Esophagus (tissue), 2 donors: ENCODE measurements around the gene FSIP1. TPM values are rescaled to one million over a fixed set of nuclear protein-coding genes. Genes with fewer than 3 reads are reported as not detected.

Experiments
- H3K27ac ChIP-seq, 2 donors: one replicate each; pipeline ENCODE4 v1.5.1; 2013; ENCODE audit warnings: low read depth in 2 of 2, mild to moderate bottlenecking in 2 of 2, inconsistent platforms in 1 of 2, low read length in 1 of 2, moderate library complexity in 1 of 2
- H3K27me3 ChIP-seq, 2 donors: one replicate each; pipeline ENCODE4 v1.6.1; 2013; ENCODE audit warnings: low read length in 2 of 2, control low read depth in 1 of 2, mild to moderate bottlenecking in 1 of 2; ENCODE audit not compliant: insufficient read depth in 2 of 2, control insufficient read depth in 1 of 2
- H3K36me3 ChIP-seq, 2 donors: one replicate each; pipeline ENCODE4 v1.6.1; 2013; ENCODE audit warnings: low read length in 1 of 2; ENCODE audit not compliant: control insufficient read depth in 2 of 2, insufficient read depth in 2 of 2
- H3K4me1 ChIP-seq, 2 donors: one replicate each; pipeline ENCODE4 v1.6.1; 2013; ENCODE audit warnings: low read length in 1 of 2; ENCODE audit not compliant: control insufficient read depth in 2 of 2, insufficient read depth in 2 of 2
- H3K4me3 ChIP-seq, 2 donors: one replicate each; pipeline ENCODE4 v1.5.1; 2013; ENCODE audit warnings: low read length in 2 of 2, mild to moderate bottlenecking in 2 of 2, low read depth in 1 of 2, moderate library complexity in 1 of 2
- H3K9me3 ChIP-seq, 2 donors: one replicate each; pipeline ENCODE4 v1.6.1; 2013; ENCODE audit warnings: mild to moderate bottlenecking in 2 of 2, low read depth in 1 of 2, low read length in 1 of 2, moderate library complexity in 1 of 2; ENCODE audit not compliant: control insufficient read depth in 2 of 2, insufficient read depth in 1 of 2
- WGBS, 2 donors: extraction: QIAGEN DNeasy Blood & Tissue Kit; methylation state at CpG; one replicate each; pipeline ENCODE4 v1.1.7; 2013; 5-methylcytosine and 5-hydroxymethylcytosine counted together
- polyA plus RNA-seq, 2 donors: library from polyadenylated mRNA; stranded (reverse); fragments of 200-250 nt; gene quantifications; one replicate each; pipeline ENCODE4 v1.2.3, GENCODE V29; 2013
- donor health status: healthy with polysubstance abuse.
- donor health status: Bipolar disorder and iron deficiency.

Gene FSIP1
- polyA plus RNA-seq, 2 donors, result 0.21 to 0.29 TPM

DNA sequence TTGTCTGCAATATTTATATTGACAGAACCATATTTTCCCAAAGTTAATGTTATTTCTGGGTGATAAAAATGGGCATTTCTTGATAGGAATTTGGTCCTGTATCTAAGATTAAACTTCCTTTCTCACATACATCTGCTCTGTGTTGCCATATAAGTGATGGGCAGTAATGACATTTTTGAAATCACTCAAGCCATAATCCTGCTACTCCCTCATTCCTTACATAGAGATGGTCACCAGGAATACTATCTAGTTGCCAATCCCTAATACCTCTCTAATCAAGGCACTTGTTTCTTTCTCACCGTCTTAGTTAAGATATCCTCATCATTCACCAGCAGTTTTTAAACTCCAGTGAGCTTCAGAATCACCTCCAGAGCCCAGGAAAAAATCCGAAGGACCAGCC is 68.4 kb downstream of the FSIP1 start:
- WGBS, 2 donors, result 84 to 88% methylated on average over 2 of the region's 2 CpGs

DNA sequence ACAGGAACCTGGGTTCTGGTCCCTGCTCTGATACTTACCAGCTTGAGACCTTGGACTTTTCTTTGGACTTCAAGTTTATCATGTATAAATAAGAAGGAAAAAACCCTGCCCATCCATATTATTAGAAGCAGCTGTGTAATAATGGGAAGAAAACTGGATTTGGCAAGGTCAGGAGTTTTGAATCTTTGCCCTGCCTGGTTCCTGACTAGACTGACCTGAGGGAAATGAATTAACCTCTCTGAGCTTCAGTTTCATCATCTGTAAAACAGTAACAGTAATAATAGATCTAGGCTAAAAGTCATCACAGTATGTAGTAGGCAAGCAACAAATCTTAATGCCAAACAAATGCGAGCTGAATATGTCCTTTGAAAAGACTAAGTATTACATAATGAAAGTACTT is 68.8 kb downstream of the FSIP1 start:
- Histone ChIP-seq H3K4me1 (no peaks in the 10 kb centered on the region), H3K9me3 (no peaks in the 10 kb centered on the region), H3K27ac (no peak overlapping the region), H3K36me3 (no peaks in the 10 kb centered on the region), H3K4me3 (no peak overlapping the region), H3K27me3 (no peaks in the 10 kb centered on the region)
- WGBS, 2 donors, result 73 to 88% methylated on average over 1 of the region's 1 CpG

More for the DNA sequence above, 68.4 kb downstream of the FSIP1 start:
- no peak overlapping the region for H3K4me3 ChIP-seq
- H3K36me3 ChIP-seq, result no peaks in the 10 kb centered on the region
- H3K4me1 ChIP-seq, result no peaks in the 10 kb centered on the region
- H3K27ac ChIP-seq, result no peak overlapping the region
- no peaks in the 10 kb centered on the region for H3K9me3 ChIP-seq
- no peaks in the 10 kb centered on the region for H3K27me3 ChIP-seq

DNA sequence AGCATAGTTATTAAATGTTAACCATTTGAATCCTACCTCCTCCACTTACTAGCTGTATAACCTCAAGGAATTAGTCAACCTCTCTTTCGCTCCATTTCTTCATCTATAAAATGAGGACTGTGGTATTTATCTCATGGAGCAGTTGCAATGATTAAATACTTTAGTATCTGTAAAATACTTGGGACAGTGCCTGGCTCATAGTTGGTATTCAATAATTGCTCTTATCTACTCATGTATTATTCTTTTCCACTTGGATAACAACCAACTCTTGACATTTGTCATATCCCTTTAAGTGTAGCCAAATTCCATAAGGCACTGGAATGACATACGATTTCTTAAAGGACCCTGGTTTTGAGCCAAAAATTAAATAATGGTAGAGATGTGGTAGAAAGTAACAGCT is 72.0 kb downstream of the FSIP1 start:
- H3K4me1 ChIP-seq, result no peaks in the 10 kb centered on the region
- no peaks in the 10 kb centered on the region for H3K9me3 ChIP-seq
- H3K4me3 ChIP-seq, result no peak overlapping the region
- no peaks in the 10 kb centered on the region for H3K27me3 ChIP-seq
- no peaks in the 10 kb centered on the region for H3K36me3 ChIP-seq
- 21 to 24% methylated on average over 2 of the region's 2 CpGs for WGBS, 2 donors
- H3K27ac ChIP-seq, result no peak overlapping the region

DNA sequence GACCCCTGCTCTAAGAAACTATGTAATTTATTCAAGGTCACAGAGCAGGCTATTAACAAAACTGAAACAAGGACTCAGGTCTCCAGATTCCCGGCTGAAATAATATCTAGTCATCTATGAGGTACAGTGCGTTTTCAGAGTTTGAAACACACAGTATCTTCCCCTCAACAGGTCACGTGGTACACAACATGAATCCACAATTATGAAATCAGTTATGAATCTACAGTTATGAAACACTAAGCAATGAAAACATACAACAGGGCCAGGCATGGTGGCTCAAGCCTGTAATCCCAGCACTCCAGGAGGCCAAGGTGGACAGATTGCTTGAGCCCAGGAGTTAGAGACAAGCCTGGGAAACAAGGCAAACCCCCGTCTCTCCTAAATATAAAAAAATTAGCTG is 72.7 kb downstream of the FSIP1 start:
- Histone ChIP-seq H3K9me3 (no peaks in the 10 kb centered on the region), H3K36me3 (no peaks in the 10 kb centered on the region), H3K4me3 (no peak overlapping the region), H3K27me3 (no peaks in the 10 kb centered on the region), H3K4me1 (no peaks in the 10 kb centered on the region), H3K27ac (no peak overlapping the region)
- 93% methylated on average over 4 of the region's 4 CpGs for WGBS, 2 donors

DNA sequence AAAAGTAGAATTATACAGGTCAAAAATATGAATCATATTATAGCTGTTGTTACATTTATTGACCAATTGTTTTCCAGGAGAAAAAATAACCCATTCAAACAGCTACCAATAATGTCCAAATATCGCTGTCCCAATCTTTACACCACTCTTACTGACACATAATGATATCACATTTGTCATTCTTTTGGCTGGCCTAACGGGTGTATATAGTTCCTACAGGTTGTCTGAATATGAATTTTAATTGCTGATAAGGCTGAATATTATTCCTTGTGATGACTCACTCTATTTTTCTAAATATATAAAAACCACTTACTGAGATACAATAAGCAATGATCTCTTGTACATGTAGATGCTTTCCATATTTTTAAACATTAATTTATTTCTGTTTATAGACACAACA is 76.4 kb downstream of the FSIP1 start:
- Histone ChIP-seq H3K9me3 (no peaks in the 10 kb centered on the region), H3K27me3 (no peaks in the 10 kb centered on the region), H3K4me3 (no peak overlapping the region), H3K27ac (no peak overlapping the region), H3K4me1 (no peaks in the 10 kb centered on the region), H3K36me3 (no peaks in the 10 kb centered on the region)
- 78 to 84% methylated on average over 2 of the region's 2 CpGs for WGBS, 2 donors

DNA sequence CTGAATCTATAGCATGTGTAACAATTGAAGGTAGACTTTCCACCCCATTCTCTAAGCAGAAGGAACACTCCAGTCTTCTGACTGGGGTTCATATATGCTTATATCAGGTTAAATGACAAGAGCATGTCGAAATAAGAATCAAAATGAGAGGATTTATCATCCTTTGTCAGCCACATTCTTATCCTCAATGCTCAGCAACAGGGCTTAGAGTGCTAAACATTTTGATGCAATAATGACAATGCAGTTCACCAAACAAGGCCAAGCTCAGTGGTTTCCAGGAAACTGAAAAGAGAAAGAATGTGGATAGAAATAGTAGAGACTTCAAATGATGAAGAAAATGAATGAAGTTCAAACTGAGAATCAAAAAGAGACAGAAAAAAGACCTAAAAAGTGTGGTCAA is 78.0 kb downstream of the FSIP1 start:
- Histone ChIP-seq H3K9me3 (no peaks in the 10 kb centered on the region), H3K4me1 (no peaks in the 10 kb centered on the region), H3K36me3 (no peaks in the 10 kb centered on the region), H3K27ac (no peak overlapping the region), H3K4me3 (no peak overlapping the region), H3K27me3 (no peaks in the 10 kb centered on the region)
- 48 to 64% methylated on average over 1 of the region's 1 CpG for WGBS, 2 donors

DNA sequence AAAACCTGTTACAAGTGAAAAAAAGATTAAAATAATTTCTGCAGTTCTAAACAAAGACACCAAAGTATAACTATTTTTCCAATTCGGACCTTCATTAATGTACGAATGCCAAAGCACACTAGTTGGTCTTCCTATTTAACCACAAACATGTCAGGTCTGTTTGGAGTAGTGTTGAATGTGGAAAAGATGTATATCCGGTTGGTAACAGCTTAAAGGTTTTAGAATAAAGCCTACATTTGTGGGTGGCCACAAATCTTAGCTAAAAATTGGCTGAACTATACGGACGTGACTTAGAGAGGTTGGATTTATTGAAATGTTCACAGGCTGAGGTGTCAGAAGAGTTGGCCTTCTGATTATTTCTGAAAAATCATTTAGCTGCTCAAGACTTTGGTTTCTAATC is 78.4 kb downstream of the FSIP1 start:
- H3K27ac ChIP-seq, result no peak overlapping the region
- no peak overlapping the region for H3K4me3 ChIP-seq
- H3K27me3 ChIP-seq, result no peaks in the 10 kb centered on the region
- H3K36me3 ChIP-seq, result no peaks in the 10 kb centered on the region
- H3K4me1 ChIP-seq, result no peaks in the 10 kb centered on the region
- no peaks in the 10 kb centered on the region for H3K9me3 ChIP-seq
- 83% methylated on average over 5 of the region's 5 CpGs for WGBS, 2 donors

DNA sequence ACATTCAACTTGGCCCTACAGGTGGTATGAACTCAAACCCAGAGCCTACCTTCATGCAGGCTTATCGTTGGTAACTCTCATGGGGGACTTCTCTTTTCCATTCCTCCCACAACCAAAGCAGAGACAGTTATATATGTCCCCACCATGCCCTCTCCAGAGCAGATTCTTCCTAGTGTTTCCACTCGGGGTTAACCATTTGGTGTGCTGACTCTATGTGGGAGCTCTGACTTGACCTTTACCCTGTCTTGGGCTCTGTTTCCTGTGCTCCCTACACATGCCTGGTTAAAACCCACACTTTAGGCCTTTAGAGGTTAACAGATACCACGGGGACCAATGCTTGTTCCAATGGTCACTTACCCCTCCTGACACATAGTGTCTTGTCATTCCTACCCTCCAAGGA is 80.7 kb downstream of the FSIP1 start:
- H3K4me1 ChIP-seq, result no peaks in the 10 kb centered on the region
- no peaks in the 10 kb centered on the region for H3K9me3 ChIP-seq
- H3K4me3 ChIP-seq, result no peak overlapping the region
- WGBS, 2 donors, result 86 to 91% methylated on average over 3 of the region's 3 CpGs
- H3K36me3 ChIP-seq, result no peaks in the 10 kb centered on the region
- no peaks in the 10 kb centered on the region for H3K27me3 ChIP-seq
- H3K27ac ChIP-seq, result no peak overlapping the region

DNA sequence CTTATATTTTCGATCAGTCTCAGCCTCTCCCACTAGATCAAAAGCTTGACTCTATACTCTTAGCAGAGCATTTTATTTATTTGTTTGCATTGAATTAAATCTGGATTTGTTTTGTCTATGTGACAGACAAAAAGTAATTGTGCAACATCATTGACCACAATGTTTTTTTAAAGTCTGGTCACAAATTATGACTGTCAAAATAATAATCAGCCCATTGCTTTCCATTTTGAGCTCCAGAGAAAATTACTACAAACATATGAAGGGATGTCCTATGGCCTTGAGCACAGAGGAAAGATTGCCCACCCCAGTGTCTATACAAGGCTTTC is 82.3 kb downstream of the FSIP1 start:
- Histone ChIP-seq H3K27ac (no peak overlapping the region), H3K9me3 (no peaks in the 10 kb centered on the region), H3K27me3 (no peaks in the 10 kb centered on the region), H3K4me3 (no peak overlapping the region), H3K4me1 (no peaks in the 10 kb centered on the region), H3K36me3 (no peaks in the 10 kb centered on the region)
- WGBS, 2 donors, result 80 to 86% methylated on average over 1 of the region's 1 CpG

DNA sequence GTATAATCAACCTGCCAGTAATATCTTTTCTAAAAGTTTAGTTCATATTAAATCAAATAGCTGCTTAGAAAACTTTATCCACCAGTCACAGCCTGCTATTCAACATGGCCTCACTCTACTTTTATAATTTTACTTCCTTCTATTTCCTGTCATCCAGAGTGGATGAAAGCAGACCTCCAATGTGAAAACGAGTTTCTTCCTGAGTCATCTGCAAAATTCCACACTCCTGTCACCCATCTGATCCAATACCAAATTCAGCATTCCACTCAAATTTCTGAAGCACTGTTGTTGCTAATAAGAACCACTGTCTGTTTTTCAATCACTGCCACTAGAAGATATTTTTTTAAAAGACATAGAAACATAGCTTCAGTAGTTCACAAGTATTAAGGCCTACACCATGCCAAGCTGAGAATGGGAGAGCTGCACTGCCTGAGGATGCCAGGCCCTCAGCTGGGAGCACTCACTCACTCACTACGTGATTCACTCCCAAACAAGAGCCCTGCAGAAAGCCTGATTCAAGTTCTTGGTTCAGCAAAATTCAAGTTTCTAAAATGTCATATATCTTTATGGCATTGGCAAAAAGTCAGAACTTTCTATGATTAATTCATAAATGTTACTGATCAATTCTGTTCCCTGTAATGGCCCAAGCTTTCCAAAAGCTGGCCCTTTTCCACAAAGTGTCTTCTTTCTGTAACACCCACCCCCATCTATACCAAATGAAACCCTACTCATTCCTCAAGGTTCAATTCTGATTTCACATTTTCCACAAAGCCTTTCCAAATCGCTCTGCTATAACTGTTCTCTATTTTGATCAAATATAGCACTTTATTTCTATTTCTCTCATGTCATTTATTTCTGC is 82.9 kb downstream of the FSIP1 start:
- H3K4me3 ChIP-seq, result no peak overlapping the region
- H3K4me1 ChIP-seq, result no peaks in the 10 kb centered on the region
- H3K9me3 ChIP-seq, result no peaks in the 10 kb centered on the region
- no peaks in the 10 kb centered on the region for H3K36me3 ChIP-seq
- H3K27ac ChIP-seq, result no peak overlapping the region
- WGBS, 2 donors, result 58% methylated on average over 3 of the region's 3 CpGs
- no peaks in the 10 kb centered on the region for H3K27me3 ChIP-seq
